ENCODE results near the gene GPR137. TPM values are rescaled to one million over a fixed set of nuclear protein-coding genes. Genes with fewer than 3 reads are reported as not detected.

The GPR137 gene
- total RNA-seq, 1 experiment from 2014 or later = 32.4 TPM

- POLR2A ChIA-PET (ENCODE audit: unreplicated experiment) = interaction anchor here (1.0 kb wide), 1 partner anchor 17 kb away, joined by 3 read pairs; no protein-coding TSS in a partner anchor
- no peak for TF ChIP-seq EZH2 (IDR thresholded peaks at IDR 0.05; ENCODE audit: low read length, unreplicated experiment)
- TF ChIP-seq, protein P1, sequence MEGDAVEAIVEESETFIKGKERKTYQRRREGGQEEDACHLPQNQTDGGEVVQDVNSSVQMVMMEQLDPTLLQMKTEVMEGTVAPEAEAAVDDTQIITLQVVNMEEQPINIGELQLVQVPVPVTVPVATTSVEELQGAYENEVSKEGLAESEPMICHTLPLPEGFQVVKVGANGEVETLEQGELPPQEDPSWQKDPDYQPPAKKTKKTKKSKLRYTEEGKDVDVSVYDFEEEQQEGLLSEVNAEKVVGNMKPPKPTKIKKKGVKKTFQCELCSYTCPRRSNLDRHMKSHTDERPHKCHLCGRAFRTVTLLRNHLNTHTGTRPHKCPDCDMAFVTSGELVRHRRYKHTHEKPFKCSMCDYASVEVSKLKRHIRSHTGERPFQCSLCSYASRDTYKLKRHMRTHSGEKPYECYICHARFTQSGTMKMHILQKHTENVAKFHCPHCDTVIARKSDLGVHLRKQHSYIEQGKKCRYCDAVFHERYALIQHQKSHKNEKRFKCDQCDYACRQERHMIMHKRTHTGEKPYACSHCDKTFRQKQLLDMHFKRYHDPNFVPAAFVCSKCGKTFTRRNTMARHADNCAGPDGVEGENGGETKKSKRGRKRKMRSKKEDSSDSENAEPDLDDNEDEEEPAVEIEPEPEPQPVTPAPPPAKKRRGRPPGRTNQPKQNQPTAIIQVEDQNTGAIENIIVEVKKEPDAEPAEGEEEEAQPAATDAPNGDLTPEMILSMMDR (conservative IDR thresholded peaks at IDR 0.05; ENCODE audit: low read depth, low read length) = no peak
- no peak for TF ChIP-seq EZH2phosphoT487 (IDR thresholded peaks at IDR 0.05; ENCODE audit: borderline replicate concordance, low read length)
- Histone ChIP-seq H3K4me2 (ENCODE audit: low read length) (peak overlapping the region; percentile 94), H3F3A (ENCODE audit: low read length, unreplicated experiment) (peaks cover 11% of the 10 kb centered on the region), H3K27ac (ENCODE audit: low read length) (no peak overlapping the region), H3K79me2 (ENCODE audit: low read length) (peaks cover 48% of the 10 kb centered on the region), H3K9me2 (replicated peaks; ENCODE audit: low read length) (no peaks in the 10 kb centered on the region), H3K36me3 (ENCODE audit: low read depth, low read length) (peaks cover 14% of the 10 kb centered on the region; the same call in 1 of the 2 replicates), H3K27me3 (ENCODE audit: low read length) (no peaks in the 10 kb centered on the region), H2AFZ (ENCODE audit: low read length) (no peak overlapping the region), H3K9me3 (ENCODE audit: low read length) (no peaks in the 10 kb centered on the region), H3K4me1 (ENCODE audit: insufficient read depth, low read length) (peaks cover 56% of the 10 kb centered on the region), H3K4me3 (ENCODE audit: low read length) (peak overlapping the region; percentile 80; the same call in 1 of the 2 replicates), H3K9ac (ENCODE audit: low read length) (no peak overlapping the region), H4K20me1 (ENCODE audit: low read length) (peaks cover 8% of the 10 kb centered on the region; the same call in 1 of the 2 replicates)
- ATAC-seq (no peak), DNase-seq (no peak)
- BruUV-seq (replicated peaks) = no TSS peak
- CTCF ChIA-PET = no interaction called here
- intact Hi-C loops (cut with micrococcal nuclease) = no loop called here
Observed at GRCh38 chr11:64244107-64244506, 41.5 kb upstream of the GPR137 start.

- H3K79me2 ChIP-seq (ENCODE audit: low read length) = peaks cover 48% of the 10 kb centered on the region
- intact Hi-C loops (cut with micrococcal nuclease) = no loop called here
- no peaks in the 10 kb centered on the region for H3K9me3 ChIP-seq (ENCODE audit: low read length)
- ChIA-PET POLR2A (ENCODE audit: unreplicated experiment) (interaction anchor here (0.7 to 2.6 kb wide), 4 partner anchors 7 to 1671 kb away, joined by 5 to 17 read pairs (median 11); partner anchors contain the start of genes NUDT22 and STIP1), CTCF (interaction anchor here (1.3 kb wide), 1 partner anchor 41 kb away, joined by 3 read pairs; no protein-coding TSS in a partner anchor)
- H3K4me3 ChIP-seq (ENCODE audit: low read length) = peak overlapping the region; percentile 80
- TF ChIP-seq EZH2phosphoT487 (IDR thresholded peaks at IDR 0.05; ENCODE audit: borderline replicate concordance, low read length) (no peak), EZH2 (IDR thresholded peaks at IDR 0.05; ENCODE audit: low read length, unreplicated experiment) (no peak)
- TF ChIP-seq, protein P1 (conservative IDR thresholded peaks at IDR 0.05; ENCODE audit: low read depth, low read length) = no peak
- no peaks in the 10 kb centered on the region for H3K9me2 ChIP-seq (replicated peaks; ENCODE audit: low read length)
- no peak overlapping the region for H2AFZ ChIP-seq (ENCODE audit: low read length)
- peaks cover 14% of the 10 kb centered on the region; the same call in 1 of the 2 replicates for H3K36me3 ChIP-seq (ENCODE audit: low read depth, low read length)
- peak overlapping the region; percentile 93 for H3K9ac ChIP-seq (ENCODE audit: low read length)
- TSS peak; percentile 31 for BruUV-seq (replicated peaks)
- no peak for ATAC-seq
- peaks cover 8% of the 10 kb centered on the region for H3F3A ChIP-seq (ENCODE audit: low read length, unreplicated experiment)
- peaks cover 8% of the 10 kb centered on the region; the same call in 1 of the 2 replicates for H4K20me1 ChIP-seq (ENCODE audit: low read length)
- no peak for DNase-seq
- H3K27me3 ChIP-seq (ENCODE audit: low read length) = no peaks in the 10 kb centered on the region
- H3K4me1 ChIP-seq (ENCODE audit: insufficient read depth, low read length) = peaks cover 52% of the 10 kb centered on the region
- H3K27ac ChIP-seq (ENCODE audit: low read length) = peak overlapping the region; percentile 94
- peak overlapping the region; percentile 94 for H3K4me2 ChIP-seq (ENCODE audit: low read length)
Observed at GRCh38 chr11:64244966-64245365, 40.7 kb upstream of the GPR137 start.

GRCh38 chr11:64245401-64245796 is 40.2 kb upstream of the GPR137 start:
- Histone ChIP-seq H2AFZ (ENCODE audit: low read length) (no peak overlapping the region), H3F3A (ENCODE audit: low read length, unreplicated experiment) (peaks cover 3% of the 10 kb centered on the region), H3K4me2 (ENCODE audit: low read length) (peak overlapping the region; percentile 94), H3K4me1 (ENCODE audit: insufficient read depth, low read length) (peaks cover 47% of the 10 kb centered on the region), H3K9me3 (ENCODE audit: low read length) (no peaks in the 10 kb centered on the region), H3K79me2 (ENCODE audit: low read length) (peaks cover 48% of the 10 kb centered on the region), H3K36me3 (ENCODE audit: low read depth, low read length) (peaks cover 14% of the 10 kb centered on the region; the same call in 1 of the 2 replicates), H3K4me3 (ENCODE audit: low read length) (peak overlapping the region; percentile 80), H4K20me1 (ENCODE audit: low read length) (peaks cover 8% of the 10 kb centered on the region; the same call in 1 of the 2 replicates), H3K27me3 (ENCODE audit: low read length) (no peaks in the 10 kb centered on the region), H3K27ac (ENCODE audit: low read length) (peak overlapping the region; percentile 94), H3K9me2 (replicated peaks; ENCODE audit: low read length) (no peaks in the 10 kb centered on the region), H3K9ac (ENCODE audit: low read length) (peak overlapping the region; percentile 93)
- peak; percentile 0; the same call in 1 of the 2 replicates for ATAC-seq
- TF ChIP-seq EZH2phosphoT487 (IDR thresholded peaks at IDR 0.05; ENCODE audit: borderline replicate concordance, low read length) (no peak), EZH2 (IDR thresholded peaks at IDR 0.05; ENCODE audit: low read length, unreplicated experiment) (no peak)
- TF ChIP-seq, protein P1 (conservative IDR thresholded peaks at IDR 0.05; ENCODE audit: low read depth, low read length) = no peak
- peak; percentile 55 for DNase-seq
- POLR2A ChIA-PET (ENCODE audit: unreplicated experiment) = interaction anchor here (0.7 to 2.6 kb wide), 6 partner anchors 8 to 1670 kb away, joined by 5 to 18 read pairs (median 11); partner anchors contain the start of genes NUDT22 and STIP1
- intact Hi-C loops (cut with micrococcal nuclease) = no loop called here
- CTCF ChIA-PET = interaction anchor here (1.0 to 1.3 kb wide), 2 partner anchors 8 to 41 kb away, joined by 3 read pairs; no protein-coding TSS in a partner anchor
- BruUV-seq (replicated peaks) = no TSS peak

All from PC-3 (cell line).